ENCODE measurements around the gene SCN3B.
"Not testable (repeated sequence)": the region's sequence is repeated elsewhere in the genome, so short reads cannot be mapped to it uniquely, and the experiment has no call there.

Gene SCN3B

DNA sequence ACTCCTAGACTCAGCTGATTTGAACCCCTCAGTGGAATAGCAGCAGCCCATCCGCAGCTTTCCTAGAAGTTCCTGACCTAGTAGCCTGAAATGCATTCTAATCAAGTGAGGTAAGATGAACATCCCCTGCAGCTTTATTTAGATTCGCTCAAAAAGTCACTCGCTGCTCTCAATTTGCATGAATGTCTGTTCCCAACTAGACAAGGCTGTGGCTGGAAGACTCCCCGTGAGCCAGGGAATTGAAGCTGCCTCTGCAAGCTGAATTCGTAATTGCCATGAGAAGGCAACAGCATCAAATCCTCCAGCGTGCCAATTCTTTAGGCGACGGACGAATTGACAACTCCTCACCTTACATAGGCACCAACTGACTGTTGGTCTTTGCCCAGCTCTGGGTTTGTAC is 17.1 kb upstream of the SCN3B start:
- POLR2A ChIA-PET (ENCODE audit: low non-redundant PET), result no interaction called here
- DNase-seq (ENCODE audit: low spot score), result no peak
- CTCF ChIA-PET, result interaction anchor here (0.6 to 0.9 kb wide), 2 partner anchors 40 to 1899 kb away, joined by 3 read pairs; no protein-coding TSS in a partner anchor
- no peak for TF ChIP-seq CTCF (conservative IDR thresholded peaks at IDR 0.05; ENCODE audit: low read depth)
- no peak overlapping the region for H3K27ac ChIP-seq

- H3K27ac ChIP-seq, result no peak overlapping the region
- no peak for TF ChIP-seq CTCF (conservative IDR thresholded peaks at IDR 0.05; ENCODE audit: low read depth)
- ChIA-PET POLR2A (ENCODE audit: low non-redundant PET) (no interaction called here), CTCF (no interaction called here)
- no peak for DNase-seq (ENCODE audit: low spot score)
Measured at GRCh38 chr11:123670081-123670480, 15.7 kb upstream of the SCN3B start.

GRCh38 chr11:123665306-123665705 is 10.9 kb upstream of the SCN3B start:
- CTCF ChIA-PET, result no interaction called here

DNA sequence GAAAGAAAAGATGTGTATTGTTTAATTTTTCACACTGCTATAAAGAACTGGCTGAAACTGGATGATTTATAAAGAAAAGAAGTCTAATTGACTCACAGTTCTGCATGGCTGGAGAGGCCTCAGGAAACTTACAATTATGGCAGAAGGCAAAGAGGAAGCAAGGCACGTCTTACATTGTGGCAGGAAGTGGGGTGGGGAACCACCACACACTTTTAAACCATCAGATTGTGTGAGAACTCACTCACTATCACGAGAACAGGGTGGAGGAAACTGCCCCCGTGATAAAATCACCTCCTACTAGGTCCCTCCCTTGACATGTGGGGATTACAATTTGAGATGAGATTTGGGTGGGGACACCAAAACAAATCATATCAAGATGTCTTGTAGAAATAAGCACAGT is 5.5 kb upstream of the SCN3B start:
- H3K27ac ChIP-seq; POLR2A ChIA-PET (ENCODE audit: low non-redundant PET); DNase-seq (ENCODE audit: low spot score): not testable (repeated sequence)
- CTCF ChIA-PET, result interaction anchor here (0.7 kb wide), 1 partner anchor 753 kb away, joined by 6 read pairs; no protein-coding TSS in a partner anchor

More at GRCh38 chr11:123665306-123665705, 10.9 kb upstream of the SCN3B start:
- DNase-seq (ENCODE audit: low spot score), result no peak
- POLR2A ChIA-PET (ENCODE audit: low non-redundant PET), result no interaction called here
- no peak for TF ChIP-seq CTCF (conservative IDR thresholded peaks at IDR 0.05; ENCODE audit: low read depth)
- no peak overlapping the region for H3K27ac ChIP-seq

GRCh38 chr11:123659311-123659710 is 4.9 kb upstream of the SCN3B start:
- CTCF ChIA-PET, result no interaction called here
- POLR2A ChIA-PET (ENCODE audit: low non-redundant PET), result no interaction called here
- no peak overlapping the region for H3K27ac ChIP-seq
- no peak for TF ChIP-seq CTCF (conservative IDR thresholded peaks at IDR 0.05; ENCODE audit: low read depth)
- DNase-seq (ENCODE audit: low spot score), result no peak

- peak; percentile 58 for DNase-seq (ENCODE audit: low spot score)
- CTCF ChIA-PET, result interaction anchor here (0.6 to 1.3 kb wide), 6 partner anchors 13 to 1184 kb away, joined by 3 to 8 read pairs (median 4); no protein-coding TSS in a partner anchor
- POLR2A ChIA-PET (ENCODE audit: low non-redundant PET), result no interaction called here
- TF ChIP-seq CTCF (conservative IDR thresholded peaks at IDR 0.05; ENCODE audit: low read depth), result no peak
- H3K27ac ChIP-seq, result peak overlapping the region; percentile 20; the same call in 1 of the 2 replicates
Measured at GRCh38 chr11:123653827-123654565, 428 bp downstream of the SCN3B start.

DNA sequence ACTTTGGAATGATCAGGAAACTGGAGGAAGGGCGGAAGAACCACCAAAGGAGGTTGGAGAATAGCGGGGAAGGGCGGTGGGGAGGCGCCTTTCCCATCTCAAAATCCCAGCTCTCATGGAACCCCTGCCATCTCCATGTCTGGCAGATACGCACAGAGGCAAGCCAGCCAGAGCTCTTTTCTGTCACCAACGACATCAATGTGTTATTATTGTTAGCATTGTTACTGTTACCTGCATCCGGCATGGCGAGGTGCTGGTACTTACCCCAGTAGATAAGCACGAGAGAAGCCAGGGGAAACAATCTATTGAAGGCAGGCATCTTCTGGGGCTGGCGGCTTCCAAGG is 969 bp downstream of the SCN3B start:
- CTCF ChIA-PET, result interaction anchor here (0.6 to 1.3 kb wide), 3 partner anchors 54 to 1184 kb away, joined by 3 to 8 read pairs (median 3); no protein-coding TSS in a partner anchor
- H3K27ac ChIP-seq, result no peak overlapping the region
- no peak for DNase-seq (ENCODE audit: low spot score)
- POLR2A ChIA-PET (ENCODE audit: low non-redundant PET), result no interaction called here
- TF ChIP-seq CTCF (conservative IDR thresholded peaks at IDR 0.05; ENCODE audit: low read depth), result no peak

Measured in RWPE1 (cell line).